Measurements from ENCODE around the gene DYNC2H1. TPM values are rescaled to one million over a fixed set of nuclear protein-coding genes. Genes with fewer than 3 reads are reported as not detected.

Gene DYNC2H1
- total and polyA plus RNA-seq, 3 donors from 2014 or later: 28.7 to 43.1 (median 31.5) TPM

DNA sequence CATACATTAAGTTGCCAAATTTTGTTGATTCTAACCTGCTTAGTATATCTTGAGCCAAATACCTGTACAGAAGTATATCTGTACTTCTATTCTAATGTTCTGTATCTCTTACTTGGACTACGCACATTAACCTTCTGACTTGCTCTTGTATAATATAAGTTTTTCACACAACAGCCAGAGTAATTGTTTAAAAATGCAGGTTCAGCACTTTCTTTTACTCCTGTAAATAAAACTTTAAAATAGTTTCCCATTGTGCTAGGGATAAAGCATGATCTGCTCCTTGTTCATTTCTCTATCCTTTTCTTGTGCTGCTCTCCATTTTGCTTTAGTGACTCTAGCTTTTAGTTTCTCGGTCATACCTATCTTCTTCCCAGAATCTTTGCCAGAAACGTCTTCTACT, 48.3 kb downstream of the DYNC2H1 start:
- intact Hi-C loops (cut with DNase I; ENCODE audit: low total_unique reads): no loop called here
- WGBS, 2 donors: 91 to 97% methylated on average over 3 of the region's 3 CpGs
- H3K27me3 ChIP-seq: no peaks in the 10 kb centered on the region
- no peak overlapping the region for H3K27ac ChIP-seq
- H3K4me3 ChIP-seq: no peak overlapping the region
- no peaks in the 10 kb centered on the region for H3K36me3 ChIP-seq (ENCODE audit: low read depth, missing control alignments)
- no peak for DNase-seq
- no peaks in the 10 kb centered on the region for H3K9me3 ChIP-seq
- no peaks in the 10 kb centered on the region for H3K4me1 ChIP-seq
- no peak for TF ChIP-seq POLR2A (IDR thresholded peaks at IDR 0.05)

DNA sequence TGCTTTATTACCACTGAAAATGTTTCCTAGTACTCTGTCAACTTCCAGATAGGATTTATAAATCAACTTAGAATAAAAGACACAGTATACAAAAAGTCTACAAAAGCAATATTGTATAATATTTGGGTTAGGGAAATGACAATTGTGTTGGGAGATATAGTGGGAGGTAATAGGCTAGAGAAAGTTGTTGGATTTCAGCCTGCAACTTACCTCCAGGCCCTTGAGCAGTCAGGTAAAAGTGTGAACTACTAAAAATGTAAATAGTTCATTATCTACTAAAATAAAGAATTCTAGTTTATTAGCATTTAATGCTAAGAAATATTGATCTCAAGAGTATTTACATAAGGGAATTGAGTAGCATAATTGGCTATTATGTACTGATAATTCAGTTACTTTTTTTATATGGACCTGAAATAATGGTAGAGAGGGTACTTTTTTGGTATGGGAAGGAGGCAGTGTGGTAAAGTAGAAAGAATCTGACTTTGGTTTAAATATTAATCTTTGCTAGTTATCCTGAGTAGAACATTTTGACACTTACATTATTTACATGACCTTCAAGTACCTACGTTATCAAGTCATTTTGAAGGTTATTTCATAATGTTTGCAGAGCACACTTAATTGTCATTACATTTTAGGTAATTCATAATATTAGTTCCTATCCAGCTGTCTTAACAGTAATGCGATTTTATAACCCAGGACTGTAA, 55.0 kb downstream of the DYNC2H1 start:
- no peak overlapping the region for H3K27ac ChIP-seq
- H3K4me1 ChIP-seq: no peaks in the 10 kb centered on the region
- intact Hi-C loops (cut with DNase I; ENCODE audit: low total_unique reads): no loop called here
- no peak for DNase-seq
- 49 to 79% methylated on average over 2 of the region's 2 CpGs for WGBS, 2 donors
- no peaks in the 10 kb centered on the region for H3K36me3 ChIP-seq (ENCODE audit: low read depth, missing control alignments)
- no peaks in the 10 kb centered on the region for H3K9me3 ChIP-seq
- TF ChIP-seq, protein P1, sequence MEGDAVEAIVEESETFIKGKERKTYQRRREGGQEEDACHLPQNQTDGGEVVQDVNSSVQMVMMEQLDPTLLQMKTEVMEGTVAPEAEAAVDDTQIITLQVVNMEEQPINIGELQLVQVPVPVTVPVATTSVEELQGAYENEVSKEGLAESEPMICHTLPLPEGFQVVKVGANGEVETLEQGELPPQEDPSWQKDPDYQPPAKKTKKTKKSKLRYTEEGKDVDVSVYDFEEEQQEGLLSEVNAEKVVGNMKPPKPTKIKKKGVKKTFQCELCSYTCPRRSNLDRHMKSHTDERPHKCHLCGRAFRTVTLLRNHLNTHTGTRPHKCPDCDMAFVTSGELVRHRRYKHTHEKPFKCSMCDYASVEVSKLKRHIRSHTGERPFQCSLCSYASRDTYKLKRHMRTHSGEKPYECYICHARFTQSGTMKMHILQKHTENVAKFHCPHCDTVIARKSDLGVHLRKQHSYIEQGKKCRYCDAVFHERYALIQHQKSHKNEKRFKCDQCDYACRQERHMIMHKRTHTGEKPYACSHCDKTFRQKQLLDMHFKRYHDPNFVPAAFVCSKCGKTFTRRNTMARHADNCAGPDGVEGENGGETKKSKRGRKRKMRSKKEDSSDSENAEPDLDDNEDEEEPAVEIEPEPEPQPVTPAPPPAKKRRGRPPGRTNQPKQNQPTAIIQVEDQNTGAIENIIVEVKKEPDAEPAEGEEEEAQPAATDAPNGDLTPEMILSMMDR (IDR thresholded peaks at IDR 0.05): no peak
- TF ChIP-seq POLR2A (IDR thresholded peaks at IDR 0.05): no peak
- no peaks in the 10 kb centered on the region for H3K27me3 ChIP-seq
- H3K4me3 ChIP-seq: no peak overlapping the region

DNA sequence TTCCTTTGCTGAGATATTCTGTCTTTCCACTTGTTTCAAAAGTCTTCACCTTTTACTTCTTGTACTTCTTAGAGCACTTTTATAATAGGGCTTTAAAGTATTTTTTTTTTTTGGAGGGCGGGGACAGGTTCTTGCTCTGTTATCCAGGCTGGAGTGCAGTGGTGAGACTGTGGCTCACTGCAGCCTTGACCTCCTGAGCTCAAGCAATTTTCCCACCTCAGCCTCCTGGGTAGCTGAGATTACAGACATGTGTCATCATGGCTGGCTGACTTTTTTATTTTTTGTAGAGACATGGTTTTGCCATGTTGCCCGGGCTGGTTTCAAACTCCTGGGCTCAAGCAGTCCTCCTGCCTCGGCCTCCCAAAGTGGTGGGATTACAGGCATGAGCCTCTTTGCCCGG, 57.9 kb downstream of the DYNC2H1 start:
- no peak for DNase-seq
- WGBS, 2 donors: 93 to 97% methylated on average over 4 of the region's 4 CpGs
- intact Hi-C loops (cut with DNase I; ENCODE audit: low total_unique reads): no loop called here
- H3K4me3 ChIP-seq: no peak overlapping the region
- no peaks in the 10 kb centered on the region for H3K27me3 ChIP-seq
- TF ChIP-seq POLR2A (IDR thresholded peaks at IDR 0.05): no peak
- TF ChIP-seq, protein P1 (IDR thresholded peaks at IDR 0.05): no peak
- no peaks in the 10 kb centered on the region for H3K4me1 ChIP-seq
- H3K36me3 ChIP-seq (ENCODE audit: low read depth, missing control alignments): no peaks in the 10 kb centered on the region
- H3K9me3 ChIP-seq: no peaks in the 10 kb centered on the region
- H3K27ac ChIP-seq: no peak overlapping the region

DNA sequence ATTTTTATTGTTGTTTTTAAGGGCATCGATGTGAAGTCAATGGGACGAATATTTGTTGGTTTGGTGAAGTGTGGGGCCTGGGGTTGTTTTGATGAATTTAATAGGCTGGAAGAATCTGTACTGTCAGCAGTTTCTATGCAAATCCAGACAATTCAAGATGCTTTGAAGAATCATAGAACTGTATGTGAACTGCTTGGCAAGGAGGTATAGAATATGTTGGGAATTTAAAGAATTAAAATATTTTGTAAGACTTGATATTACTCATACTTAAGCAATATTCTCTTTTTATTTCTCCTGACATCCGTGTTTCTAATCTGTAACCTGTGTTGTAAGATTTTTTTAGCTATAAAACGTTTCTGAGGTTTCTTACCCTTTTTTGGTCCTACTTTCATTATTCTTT, 61.6 kb downstream of the DYNC2H1 start:
- DNase-seq: no peak
- H3K4me1 ChIP-seq: no peaks in the 10 kb centered on the region
- H3K9me3 ChIP-seq: no peaks in the 10 kb centered on the region
- intact Hi-C loops (cut with DNase I; ENCODE audit: low total_unique reads): no loop called here
- H3K36me3 ChIP-seq (ENCODE audit: low read depth, missing control alignments): no peaks in the 10 kb centered on the region
- H3K4me3 ChIP-seq: no peak overlapping the region
- no peak for TF ChIP-seq POLR2A (IDR thresholded peaks at IDR 0.05)
- TF ChIP-seq, protein P1 (IDR thresholded peaks at IDR 0.05): no peak
- H3K27me3 ChIP-seq: no peaks in the 10 kb centered on the region
- H3K27ac ChIP-seq: no peak overlapping the region
- WGBS, 2 donors: 85 to 90% methylated on average over 4 of the region's 4 CpGs

DNA sequence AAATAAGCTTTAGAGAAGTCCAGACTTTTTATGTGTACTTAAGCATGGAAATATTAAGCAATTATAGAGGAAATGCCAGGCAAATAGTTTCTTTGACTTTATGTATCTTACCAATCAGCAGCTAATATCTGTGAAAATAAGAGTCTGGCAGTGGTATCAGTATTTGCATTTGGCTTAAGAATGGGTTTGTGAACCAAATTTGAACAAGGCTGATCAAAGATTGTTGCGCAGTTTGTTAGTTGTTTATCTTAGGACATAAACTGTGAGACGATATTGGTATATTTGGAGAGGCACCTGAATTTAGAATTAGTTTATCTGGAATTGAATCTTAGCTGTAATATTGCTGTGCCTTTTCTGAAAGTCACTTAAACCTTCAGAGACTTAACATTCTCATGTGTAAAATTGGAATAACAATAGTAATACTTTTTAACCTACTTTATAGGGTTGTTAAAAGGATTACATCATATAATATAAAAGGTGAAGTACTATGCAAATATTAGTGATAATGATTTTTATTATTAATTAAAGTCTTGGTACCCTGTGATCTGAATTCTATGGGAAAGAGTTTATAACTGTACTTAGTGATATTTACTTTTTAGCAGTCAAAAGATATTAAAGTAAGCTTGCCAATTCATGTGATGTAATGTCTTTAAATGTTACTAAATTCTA, 66.4 kb downstream of the DYNC2H1 start:
- intact Hi-C loops (cut with DNase I; ENCODE audit: low total_unique reads): no loop called here
- whole genome bisulfite sequencing, 2 donors: 93 to 97% methylated on average over 2 of the region's 2 CpGs
- H3K36me3 ChIP-seq (ENCODE audit: low read depth, missing control alignments): no peaks in the 10 kb centered on the region

More for the DNA sequence above, 66.4 kb downstream of the DYNC2H1 start:
- H3K9me3 ChIP-seq: no peaks in the 10 kb centered on the region
- TF ChIP-seq POLR2A (IDR thresholded peaks at IDR 0.05): no peak
- TF ChIP-seq, protein P1 (IDR thresholded peaks at IDR 0.05): no peak
- H3K4me3 ChIP-seq: no peak overlapping the region
- H3K4me1 ChIP-seq: no peaks in the 10 kb centered on the region
- DNase-seq: no peak
- H3K27ac ChIP-seq: no peak overlapping the region
- H3K27me3 ChIP-seq: no peaks in the 10 kb centered on the region
